GDM1 (cell line): Measurements from ENCODE around the gene TPD52L2.

ENCODE experiments used
- DNase-seq: peaks from one replicate; lab custom pipeline; 2025; lab: John Stamatoyannopoulos, UW

Gene TPD52L2

DNA sequence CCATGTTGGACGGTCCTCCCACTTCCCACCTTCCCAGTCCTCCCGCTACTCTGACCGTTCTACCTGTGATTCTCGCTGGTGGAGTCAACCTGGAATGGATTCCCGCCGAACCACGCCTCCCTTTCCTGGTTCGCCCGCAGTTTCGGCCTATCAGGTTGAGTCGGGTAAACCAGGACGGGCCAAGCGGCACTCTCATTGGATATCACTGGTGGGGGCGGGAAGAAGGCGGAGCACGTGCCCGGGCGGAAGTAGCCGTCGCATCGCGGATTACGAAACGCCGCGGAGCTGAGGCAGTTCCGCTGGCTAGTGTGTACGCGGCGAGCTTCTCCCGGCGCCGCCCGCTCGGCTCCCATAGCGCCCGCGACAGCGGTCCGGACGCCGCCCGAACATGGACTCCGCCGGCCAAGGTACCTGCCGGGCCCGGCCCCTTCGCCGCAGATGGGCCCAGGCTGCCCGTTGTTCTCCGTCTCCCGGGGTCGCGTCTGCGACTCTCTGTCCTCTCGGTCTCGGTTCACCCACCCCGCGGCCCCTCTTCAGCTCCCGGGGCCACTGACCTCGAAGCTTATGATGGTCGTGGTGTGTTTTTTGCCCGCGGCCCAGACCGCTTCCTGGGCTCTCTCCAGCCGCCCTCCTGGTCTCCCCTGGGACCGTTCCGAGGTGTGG, at the start of gene TPD52L2:
Gene TPD52L2 (plus strand): TSS at position 293 of the 663 bp plus-strand sequence. CDS start 96 bp downstream, at position 389.
- peak; percentile 98 for DNase-seq

DNA sequence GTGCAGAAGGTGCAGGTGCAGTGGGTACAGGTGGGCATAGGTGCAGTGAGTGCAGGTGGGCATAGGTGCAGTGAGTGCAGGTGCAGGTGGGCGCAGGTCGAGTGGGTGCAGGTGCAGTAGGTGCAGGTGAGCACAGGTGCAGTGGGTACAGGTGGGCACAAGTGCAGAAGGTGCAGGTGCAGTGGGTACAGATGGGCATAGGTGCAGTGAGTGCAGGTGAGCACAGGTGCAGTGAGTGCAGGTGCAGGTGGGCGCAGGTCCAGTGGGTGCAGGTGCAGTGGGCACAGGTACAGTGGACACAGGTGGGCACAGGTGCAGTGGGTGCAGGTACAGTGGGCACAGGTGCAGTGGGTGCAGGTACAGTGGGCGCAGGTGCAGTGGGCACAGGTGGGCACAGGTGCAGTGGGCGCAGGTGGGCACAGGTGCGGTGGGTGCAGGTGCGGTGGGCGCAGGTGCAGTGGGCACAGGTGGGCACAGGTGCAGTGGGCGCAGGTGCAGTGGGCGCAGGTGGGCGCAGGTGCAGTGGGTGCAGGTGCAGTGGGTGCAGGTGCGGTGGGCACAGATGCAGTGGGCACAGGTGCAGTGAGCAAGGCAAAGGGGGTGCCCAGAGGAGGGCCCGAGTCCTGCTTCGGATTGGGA, 49.3 kb upstream of the TPD52L2 start:
- no peak for DNase-seq

DNA sequence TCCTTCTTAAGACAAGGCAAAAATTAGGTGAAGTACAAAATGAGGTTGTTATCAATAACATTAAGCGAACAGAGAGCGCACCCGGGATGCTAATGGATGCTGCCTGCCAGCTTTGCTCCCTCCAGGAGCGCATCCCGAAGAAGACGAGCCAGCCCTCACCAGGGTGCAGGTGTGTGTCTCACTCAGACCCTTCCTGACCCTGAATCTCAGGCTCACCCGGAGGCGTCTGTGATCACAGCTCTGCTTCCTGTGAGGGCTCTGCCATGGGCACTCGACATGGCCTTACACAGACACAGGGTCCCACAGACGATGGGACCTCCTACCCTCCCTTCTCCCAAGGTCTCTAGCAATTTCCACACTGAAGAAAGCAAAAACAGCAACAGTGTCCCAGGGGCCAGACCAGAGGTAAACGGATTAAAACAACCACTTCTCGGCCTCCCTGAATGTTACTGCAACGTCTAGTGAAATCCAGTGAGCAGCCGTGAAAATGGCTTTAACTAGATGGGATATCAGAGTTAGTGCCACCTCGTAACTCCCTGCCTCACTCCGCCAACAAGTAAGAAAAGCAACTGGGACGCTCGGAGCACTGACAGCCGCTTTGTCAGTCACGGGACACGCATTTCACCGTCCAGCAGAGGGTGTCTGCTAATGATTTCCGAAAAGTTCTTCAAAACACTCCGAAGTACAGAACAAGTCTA, 45.7 kb upstream of the TPD52L2 start:
- no peak for DNase-seq

- no peak for DNase-seq
Observed at GRCh38 chr20:63821811-63822210, 43.3 kb upstream of the TPD52L2 start.

DNA sequence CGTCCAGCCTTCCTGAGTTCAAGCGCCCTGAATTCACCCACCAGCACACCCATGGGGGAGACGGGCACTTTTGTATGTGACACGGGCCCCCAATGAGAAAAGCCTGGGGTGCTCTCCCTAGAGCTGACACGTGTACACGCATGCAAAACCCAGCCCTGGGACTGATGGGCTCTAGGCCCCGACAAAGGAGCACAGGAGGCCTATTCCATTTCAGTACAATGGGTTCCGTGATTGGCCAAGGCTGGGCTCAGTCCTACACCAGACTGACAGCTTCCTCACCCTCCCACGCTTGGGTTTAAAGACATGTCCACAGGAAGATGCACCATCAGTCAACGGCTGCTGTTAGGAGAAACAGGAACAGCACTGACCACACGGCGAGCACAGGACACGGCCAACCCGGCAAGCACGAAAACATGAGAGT, 42.8 kb upstream of the TPD52L2 start:
- DNase-seq: no peak

GRCh38 chr20:63823691-63824311, 41.3 kb upstream of the TPD52L2 start:
- DNase-seq: no peak

GRCh38 chr20:63825331-63826118, 39.5 kb upstream of the TPD52L2 start:
- no peak for DNase-seq

DNA sequence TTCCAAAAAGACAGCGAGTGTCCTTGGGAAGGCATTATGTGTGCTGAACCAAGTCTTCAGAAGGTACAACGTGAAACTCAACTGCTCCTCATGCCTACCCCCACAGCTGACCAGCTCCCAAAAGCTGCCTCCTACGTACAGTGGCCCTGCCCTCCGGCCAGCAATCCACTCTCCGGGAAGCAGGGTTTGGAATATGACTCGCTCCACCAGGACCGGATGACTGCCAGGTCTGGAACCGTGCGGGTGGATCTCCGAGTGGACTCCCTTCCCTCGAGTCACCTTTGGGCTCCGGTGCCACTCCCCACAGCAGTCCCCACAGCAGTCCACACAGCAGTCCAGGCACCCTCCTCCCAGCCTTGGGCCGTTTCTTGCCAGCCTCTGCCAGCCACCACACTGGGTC, 38.3 kb upstream of the TPD52L2 start:
- DNase-seq: no peak

DNA sequence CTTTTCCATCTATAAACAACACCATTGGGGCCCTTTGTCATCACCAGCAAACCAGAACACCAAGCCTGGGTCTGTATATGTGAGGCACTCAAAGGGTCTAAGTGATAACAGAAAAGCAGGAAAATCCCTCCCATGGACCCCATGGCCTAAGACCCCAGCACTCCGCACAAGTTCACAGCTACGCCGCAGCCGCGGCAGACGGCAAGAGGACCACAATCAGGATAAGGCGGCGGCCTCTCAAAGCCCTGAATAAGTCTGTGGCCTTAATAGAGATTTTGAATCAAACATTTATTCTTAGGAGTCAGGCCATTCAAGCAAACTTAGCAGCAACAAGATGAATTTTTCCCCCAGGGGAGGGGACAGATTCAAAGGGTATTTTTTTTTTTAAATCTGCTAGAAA, 36.9 kb upstream of the TPD52L2 start:
- no peak for DNase-seq

DNA sequence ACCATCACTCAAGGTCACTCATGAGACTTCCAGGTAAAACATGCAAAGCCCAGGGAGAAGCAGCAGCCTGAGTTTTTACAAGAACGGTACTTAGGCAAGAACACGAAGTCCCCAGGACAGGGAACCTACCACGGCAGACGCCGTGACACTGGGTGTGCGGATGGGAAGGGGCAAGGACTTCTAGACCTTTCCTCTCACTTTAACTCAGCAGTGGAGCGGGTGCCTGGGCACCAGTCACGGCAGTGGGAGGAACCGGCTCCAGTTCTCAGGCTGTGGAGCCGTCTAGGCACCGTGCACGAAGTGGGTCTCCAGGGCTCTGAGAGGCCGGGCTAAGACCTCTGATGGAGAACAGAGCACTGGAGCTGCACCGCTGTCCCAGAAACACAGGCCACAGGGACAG, 36.5 kb upstream of the TPD52L2 start:
- no peak for DNase-seq

GRCh38 chr20:63828951-63829350, 36.1 kb upstream of the TPD52L2 start:
- DNase-seq: no peak

DNA sequence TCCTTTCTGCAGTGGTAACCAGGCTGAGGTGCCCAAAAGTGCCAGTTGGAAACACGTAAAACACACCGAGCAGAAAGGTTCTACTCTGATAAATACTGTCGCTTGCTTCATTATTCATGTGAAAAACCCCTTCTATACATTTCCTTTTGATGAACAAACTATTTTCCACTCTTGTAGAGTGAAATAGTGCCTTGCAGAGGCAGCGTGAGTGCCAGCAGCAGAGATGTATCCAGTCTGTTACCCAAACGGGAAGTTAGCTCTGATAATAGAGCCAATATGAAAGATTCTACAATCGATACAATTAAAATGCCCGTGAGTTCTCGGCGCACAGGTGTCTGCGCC, 35.5 kb upstream of the TPD52L2 start:
- DNase-seq: no peak

- no peak for DNase-seq
Observed at GRCh38 chr20:63829945-63830835, 34.9 kb upstream of the TPD52L2 start.

DNA sequence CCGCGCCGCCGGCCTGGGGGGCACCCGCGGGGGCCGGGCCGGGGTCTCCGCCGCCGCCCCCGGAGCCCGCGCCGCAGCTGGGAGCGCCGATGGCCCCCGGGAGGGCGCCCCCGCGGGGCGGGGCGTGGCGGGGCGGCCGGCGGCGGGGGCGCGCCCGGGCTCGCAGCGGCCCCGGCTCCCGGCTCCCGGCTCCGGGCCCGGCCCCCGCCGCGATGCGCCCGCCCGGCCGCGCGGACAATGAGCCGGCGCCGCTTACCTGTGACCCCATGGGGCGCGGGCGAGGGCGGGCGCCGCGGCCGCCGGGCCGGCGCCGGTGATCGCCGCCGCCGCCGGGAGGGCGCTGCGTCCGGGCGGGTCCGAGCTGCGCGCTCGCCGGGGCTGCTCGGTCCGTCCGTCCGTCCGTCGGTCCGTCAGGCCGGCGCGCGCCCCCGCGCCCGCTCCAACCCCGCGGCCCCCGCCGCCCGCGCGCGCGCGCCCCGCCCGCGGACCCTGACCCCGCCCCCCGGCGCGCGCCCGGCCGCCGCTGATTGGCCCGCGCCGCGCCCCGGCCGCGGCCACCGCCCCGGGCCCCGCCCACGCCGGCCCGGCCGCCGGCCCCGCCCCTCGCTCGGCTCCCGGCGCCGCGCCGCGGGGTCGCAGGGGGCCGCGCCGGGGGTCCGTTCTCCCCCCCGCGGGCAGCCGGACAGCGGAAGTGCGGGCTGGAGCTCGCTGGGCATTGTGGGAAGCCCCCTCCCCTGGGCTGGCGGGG, 34.1 kb upstream of the TPD52L2 start, which contains the start of gene ZBTB46:
Gene ZBTB46 (minus strand): TSS at position 424 of the 748 bp plus-strand sequence. CDS start 40,507 bp downstream, outside the sequence.
- peak; percentile 35 for DNase-seq

DNA sequence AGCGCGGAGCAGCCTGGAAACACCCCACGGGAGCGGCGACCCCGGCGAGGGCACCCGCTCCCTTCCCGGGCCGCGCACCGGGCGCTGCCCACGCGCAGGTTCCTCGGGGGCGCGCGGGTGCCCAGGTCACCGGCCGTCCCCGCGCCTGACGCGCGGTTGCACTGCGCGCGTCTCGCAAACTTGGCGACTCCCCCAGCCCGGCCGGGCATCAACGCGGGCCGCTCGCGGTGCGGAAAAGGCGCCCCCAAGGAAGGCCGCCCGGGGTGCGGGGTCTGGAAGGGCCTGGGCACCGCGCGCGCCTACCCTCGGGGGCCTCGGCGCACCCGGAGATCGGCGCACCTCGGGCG, 33.5 kb upstream of the TPD52L2 start:
- no peak for DNase-seq

GRCh38 chr20:63831993-63832686, 32.9 kb upstream of the TPD52L2 start:
- DNase-seq: no peak

GRCh38 chr20:63833776-63834490, 31.1 kb upstream of the TPD52L2 start:
- no peak for DNase-seq

GRCh38 chr20:63834491-63834880, 30.6 kb upstream of the TPD52L2 start:
- DNase-seq: no peak
